Activated T-cell treated with anti-CD3 and anti-CD28 coated beads, Interleukin-2, amount 50 U/mL, for 72 hours (primary cell): ENCODE measurements around the gene MARCHF10. TPM values are rescaled to one million over a fixed set of nuclear protein-coding genes. Genes with fewer than 3 reads are reported as not detected.

Source experiments
- ATAC-seq, 2 donors: fragments of 150-1000 bp; cut with Tn5 transposase; replicated peaks in 1 of 2; 2 replicates each; pipeline ENCODE4 v1.10.0; 2021; ENCODE audit warnings: moderate library complexity in 2 of 2, mild to moderate bottlenecking in 1 of 2
- DNase-seq, 2 donors: peaks; one replicate each; pipeline ENCODE4 v3.0.0; 2021 to 2022; ENCODE audit warnings: mixed read lengths in 1 of 2
- H3K27ac Mint-ChIP-seq: one replicate; pipeline ENCODE4 v1.8.0; 2022; ENCODE audit warnings: mild to moderate bottlenecking, moderate library complexity, mixed read lengths
- H3K27me3 Mint-ChIP-seq: one replicate; pipeline ENCODE4 v1.8.0; 2022; ENCODE audit warnings: low read depth, mixed read lengths
- H3K36me3 Mint-ChIP-seq, 2 donors: one replicate each; pipeline ENCODE4 v1.8.0; 2022; ENCODE audit warnings: mixed read lengths in 2 of 2, mild to moderate bottlenecking in 1 of 2; ENCODE audit not compliant: insufficient read depth in 2 of 2
- H3K4me1 Mint-ChIP-seq: one replicate; pipeline ENCODE4 v1.8.0; 2022; ENCODE audit warnings: low read depth, mixed read lengths
- H3K4me3 Mint-ChIP-seq, 2 donors: one replicate each; pipeline ENCODE4 v1.8.0; 2022; ENCODE audit warnings: mild to moderate bottlenecking in 2 of 2, mixed read lengths in 2 of 2, moderate library complexity in 2 of 2
- H3K9me3 Mint-ChIP-seq, 2 donors: one replicate each; pipeline ENCODE4 v1.8.0; 2022; ENCODE audit warnings: mixed read lengths in 2 of 2
- total RNA-seq, 2 donors: library from RNA; stranded (reverse); gene quantifications; one replicate each; pipeline ENCODE4 v1.2.3, GENCODE V29; 2022

The MARCHF10 gene
- total RNA-seq, 2 donors from 2014 or later = not detected

- DNase-seq (no peak), ATAC-seq (no peak)
- Mint-ChIP-seq H3K36me3 (no peaks in the 10 kb centered on the region), H3K9me3 (no peaks in the 10 kb centered on the region), H3K4me3 (no peak overlapping the region), H3K27ac (no peak overlapping the region), H3K4me1 (no peaks in the 10 kb centered on the region), H3K27me3 (peaks cover 11% of the 10 kb centered on the region)
Measured at GRCh38 chr17:62749926-62750325, 58.2 kb downstream of the MARCHF10 start.

- H3K36me3 Mint-ChIP-seq = no peaks in the 10 kb centered on the region
- DNase-seq (no peak), ATAC-seq (no peak)
- H3K4me1 Mint-ChIP-seq = no peaks in the 10 kb centered on the region
- peaks cover 29% of the 10 kb centered on the region for H3K27me3 Mint-ChIP-seq
- H3K4me3 Mint-ChIP-seq = no peak overlapping the region
- H3K27ac Mint-ChIP-seq = no peak overlapping the region
- H3K9me3 Mint-ChIP-seq = no peaks in the 10 kb centered on the region
Measured at GRCh38 chr17:62746941-62747340, 61.2 kb downstream of the MARCHF10 start.

- Mint-ChIP-seq H3K36me3 (no peaks in the 10 kb centered on the region), H3K9me3 (no peaks in the 10 kb centered on the region), H3K4me1 (no peaks in the 10 kb centered on the region), H3K27ac (no peak overlapping the region), H3K4me3 (no peak overlapping the region), H3K27me3 (peaks cover 29% of the 10 kb centered on the region)
- no peak for DNase-seq
- no peak for ATAC-seq
Measured at GRCh38 chr17:62745806-62746205, 62.3 kb downstream of the MARCHF10 start.

GRCh38 chr17:62744259-62744658 lies 63.9 kb downstream of the MARCHF10 start:
- Mint-ChIP-seq H3K27ac (no peak overlapping the region), H3K27me3 (peaks cover 29% of the 10 kb centered on the region)

GRCh38 chr17:62741290-62741689 lies 66.8 kb downstream of the MARCHF10 start:
- Mint-ChIP-seq H3K27ac (no peak overlapping the region), H3K9me3 (no peaks in the 10 kb centered on the region)

More at GRCh38 chr17:62744259-62744658, 63.9 kb downstream of the MARCHF10 start:
- Mint-ChIP-seq H3K9me3 (no peaks in the 10 kb centered on the region), H3K4me1 (no peaks in the 10 kb centered on the region), H3K4me3 (no peak overlapping the region), H3K36me3 (no peaks in the 10 kb centered on the region)
- no peak for DNase-seq
- no peak for ATAC-seq

GRCh38 chr17:62739645-62740388 lies 68.3 kb downstream of the MARCHF10 start:
- Mint-ChIP-seq H3K27ac (no peak overlapping the region), H3K27me3 (peaks cover 52% of the 10 kb centered on the region), H3K4me3 (no peak overlapping the region), H3K9me3 (no peaks in the 10 kb centered on the region), H3K4me1 (peaks cover 19% of the 10 kb centered on the region), H3K36me3 (no peaks in the 10 kb centered on the region)
- DNase-seq (no peak), ATAC-seq (no peak)

More at GRCh38 chr17:62741290-62741689, 66.8 kb downstream of the MARCHF10 start:
- Mint-ChIP-seq H3K4me3 (no peak overlapping the region), H3K4me1 (peaks cover 19% of the 10 kb centered on the region), H3K27me3 (peaks cover 48% of the 10 kb centered on the region), H3K36me3 (no peaks in the 10 kb centered on the region)
- ATAC-seq = peak; percentile 48 to 74
- DNase-seq = no peak

GRCh38 chr17:62738281-62738680 lies 69.8 kb downstream of the MARCHF10 start:
- DNase-seq (no peak), ATAC-seq (no peak)
- H3K4me3 Mint-ChIP-seq = peak overlapping the region; percentile 1 to 3
- H3K27me3 Mint-ChIP-seq = peaks cover 58% of the 10 kb centered on the region
- H3K27ac Mint-ChIP-seq = peak overlapping the region; percentile 47
- H3K36me3 Mint-ChIP-seq = no peaks in the 10 kb centered on the region
- H3K4me1 Mint-ChIP-seq = peaks cover 19% of the 10 kb centered on the region
- no peaks in the 10 kb centered on the region for H3K9me3 Mint-ChIP-seq

- no peak overlapping the region for H3K27ac Mint-ChIP-seq
- H3K4me3 Mint-ChIP-seq = no peak overlapping the region
- H3K27me3 Mint-ChIP-seq = peaks cover 54% of the 10 kb centered on the region
- peak; percentile 83 to 85 for ATAC-seq
- DNase-seq = peak; percentile 40 to 63
- peaks cover 19% of the 10 kb centered on the region for H3K4me1 Mint-ChIP-seq
- no peaks in the 10 kb centered on the region for H3K9me3 Mint-ChIP-seq
- no peaks in the 10 kb centered on the region for H3K36me3 Mint-ChIP-seq
Measured at GRCh38 chr17:62737513-62737912, 70.6 kb downstream of the MARCHF10 start.

- ATAC-seq (no peak), DNase-seq (no peak)
- Mint-ChIP-seq H3K27ac (no peak overlapping the region), H3K27me3 (peaks cover 63% of the 10 kb centered on the region), H3K36me3 (peaks cover 0 to 1% of the 10 kb centered on the region in 2 donors), H3K4me3 (no peak overlapping the region), H3K4me1 (peaks cover 19% of the 10 kb centered on the region), H3K9me3 (no peaks in the 10 kb centered on the region)
Measured at GRCh38 chr17:62735044-62735651, 73.0 kb downstream of the MARCHF10 start.

- no peak overlapping the region for H3K27ac Mint-ChIP-seq
Measured at GRCh38 chr17:62732125-62732524, 76.0 kb downstream of the MARCHF10 start.

GRCh38 chr17:62727916-62728672 lies 80.0 kb downstream of the MARCHF10 start:
- H3K4me3 Mint-ChIP-seq = no peak overlapping the region
- no peak for ATAC-seq
- H3K4me1 Mint-ChIP-seq = peaks cover 20% of the 10 kb centered on the region
- peaks cover 71% of the 10 kb centered on the region for H3K27me3 Mint-ChIP-seq
- DNase-seq = no peak
- H3K36me3 Mint-ChIP-seq = peaks cover 5 to 10% of the 10 kb centered on the region in 2 donors
- H3K9me3 Mint-ChIP-seq = peaks cover 0 to 2% of the 10 kb centered on the region in 2 donors
- no peak overlapping the region for H3K27ac Mint-ChIP-seq

More at GRCh38 chr17:62732125-62732524, 76.0 kb downstream of the MARCHF10 start:
- Mint-ChIP-seq H3K27me3 (peaks cover 69% of the 10 kb centered on the region), H3K4me3 (no peak overlapping the region), H3K9me3 (peaks cover 0 to 2% of the 10 kb centered on the region in 2 donors), H3K4me1 (peaks cover 4% of the 10 kb centered on the region), H3K36me3 (peaks cover 2 to 7% of the 10 kb centered on the region in 2 donors)
- ATAC-seq (no peak), DNase-seq (no peak)

- Mint-ChIP-seq H3K27me3 (peaks cover 76% of the 10 kb centered on the region), H3K4me3 (no peak overlapping the region), H3K27ac (no peak overlapping the region), H3K4me1 (peaks cover 20% of the 10 kb centered on the region), H3K9me3 (peaks cover 0 to 2% of the 10 kb centered on the region in 2 donors), H3K36me3 (peaks cover 5 to 9% of the 10 kb centered on the region in 2 donors)
- ATAC-seq = no peak
- DNase-seq = no peak
Measured at GRCh38 chr17:62725791-62726249, 82.3 kb downstream of the MARCHF10 start.
